GM23338 (cell line): ENCODE results near the gene UBE2E2. TPM values are rescaled to one million over a fixed set of nuclear protein-coding genes. Genes with fewer than 3 reads are reported as not detected.

ENCODE experiments used
- ATAC-seq: fragments of 200-7000 bp; cut with Tn5 transposase; 3 replicates; pipeline ENCODE4 v1.9.1; 2020
- DNase-seq: peaks from one replicate; pipeline ENCODE4 v3.0.0-alpha.2; 2015; ENCODE audit warnings: low spot score
- H2AFZ ChIP-seq: fragments of 200-600 bp; sonication (generic); 2 replicates; pipeline ENCODE4 v1.8.0; 2016; ENCODE audit warnings: antibody characterized with exemption, mild to moderate bottlenecking, moderate library complexity
- H3F3A ChIP-seq: fragments of 200-600 bp; sonication (generic); replicated peaks from 2 replicates; pipeline ENCODE4 v1.8.0; 2017; ENCODE audit warnings: antibody characterized with exemption, mixed run types, low read depth
- H3K27ac ChIP-seq: fragments of 200-600 bp; sonication (generic); 2 replicates; pipeline ENCODE4 v1.6.1; 2016; ENCODE audit warnings: low read depth
- H3K27me3 ChIP-seq: fragments of 200-600 bp; sonication (generic); 2 replicates; pipeline ENCODE4 v1.8.0; 2016; ENCODE audit warnings: mild to moderate bottlenecking, mixed run types, moderate library complexity; ENCODE audit not compliant: insufficient read depth
- H3K36me3 ChIP-seq: fragments of 200-600 bp; sonication (generic); 2 replicates; pipeline ENCODE4 v1.8.0; 2016; ENCODE audit warnings: mild to moderate bottlenecking; ENCODE audit not compliant: insufficient read depth
- H3K4me1 ChIP-seq: fragments of 200-600 bp; sonication (generic); 2 replicates; pipeline ENCODE4 v1.8.0; 2016; ENCODE audit warnings: mild to moderate bottlenecking, moderate library complexity; ENCODE audit not compliant: insufficient read depth
- H3K4me2 ChIP-seq: fragments of 200-600 bp; sonication (generic); 2 replicates; pipeline ENCODE4 v1.7.1; 2017; ENCODE audit warnings: mixed run types
- H3K4me3 ChIP-seq: fragments of 200-600 bp; sonication (generic); 2 replicates; pipeline ENCODE4 v1.6.1; 2016; ENCODE audit warnings: mixed run types
- H3K79me2 ChIP-seq: fragments of 200-600 bp; sonication (generic); replicated peaks from 2 replicates; pipeline ENCODE4 v1.8.0; 2017; ENCODE audit warnings: mild to moderate bottlenecking; ENCODE audit not compliant: insufficient read depth
- H3K9me2 ChIP-seq: fragments of 200-600 bp; sonication (generic); 2 replicates; pipeline ENCODE4 v1.8.0; 2017; ENCODE audit not compliant: insufficient read depth
- H4K20me1 ChIP-seq: fragments of 200-600 bp; sonication (generic); replicated peaks from 2 replicates; pipeline ENCODE4 v1.8.0; 2017; ENCODE audit warnings: mild to moderate bottlenecking; ENCODE audit not compliant: insufficient read depth
- H3K27ac Mint-ChIP-seq: 2 replicates; pipeline ENCODE4 v1.8.0; 2020; ENCODE audit warnings: inconsistent platforms, mild to moderate bottlenecking, moderate library complexity, mixed read lengths
- H3K27me3 Mint-ChIP-seq: 3 replicates; pipeline ENCODE4 v1.8.0; 2022; ENCODE audit warnings: low read depth, mild to moderate bottlenecking, moderate library complexity, mixed read lengths, inconsistent platforms; ENCODE audit not compliant: insufficient read depth, poor library complexity
- H3K36me3 Mint-ChIP-seq: 3 replicates; pipeline ENCODE4 v1.8.0; 2021; ENCODE audit warnings: low read depth, mild to moderate bottlenecking, inconsistent platforms, moderate library complexity, mixed read lengths
- H3K4me1 Mint-ChIP-seq: 3 replicates; pipeline ENCODE4 v1.8.0; 2020; ENCODE audit warnings: mild to moderate bottlenecking, inconsistent platforms, mixed read lengths
- H3K4me3 Mint-ChIP-seq: 3 replicates; pipeline ENCODE4 v1.8.0; 2021; ENCODE audit warnings: moderate library complexity, mild to moderate bottlenecking, inconsistent platforms, mixed read lengths
- H3K9me3 Mint-ChIP-seq: 3 replicates; pipeline ENCODE4 v1.8.0; 2020; ENCODE audit warnings: moderate library complexity, mild to moderate bottlenecking, inconsistent platforms, mixed read lengths
- CREB1 ChIP-seq: fragments of 250-450 bp; sonication (Bioruptor Pico); IDR thresholded peaks from 2 replicates; pipeline ENCODE4 v1.5.0; 2020; ENCODE audit warnings: low read depth, mild to moderate bottlenecking, moderate library complexity
- CTCF ChIP-seq, 2 experiments: fragments of 200-600 bp in 1 of 2; sonication (generic) in 1 of 2; conservative IDR thresholded peaks; 2 replicates each; pipeline versions ENCODE4 v1.5.1 to v1.6.1; 2016 to 2017; ENCODE audit warnings: antibody characterized with exemption in 2 of 2, low read depth in 2 of 2, mild to moderate bottlenecking in 2 of 2, moderate library complexity in 1 of 2
- ETS1 ChIP-seq: IDR thresholded peaks from 2 replicates; pipeline ENCODE4 v1.6.1; 2016; ENCODE audit warnings: antibody characterized with exemption
- EZH2 ChIP-seq: fragments of 200-600 bp; sonication (generic); IDR thresholded peaks from one replicate; pipeline ENCODE4 v1.8.0; 2017; ENCODE audit warnings: antibody characterized with exemption, mild to moderate bottlenecking, low read depth; ENCODE audit not compliant: unreplicated experiment
- JUNB ChIP-seq: IDR thresholded peaks from one replicate; pipeline ENCODE4 v1.6.1; 2016; ENCODE audit warnings: antibody characterized with exemption; ENCODE audit not compliant: unreplicated experiment
- POLR2AphosphoS5 ChIP-seq: IDR thresholded peaks from 2 replicates; pipeline ENCODE4 v1.6.1; 2016; ENCODE audit warnings: antibody characterized with exemption, low read depth
- REST ChIP-seq: IDR thresholded peaks from one replicate; pipeline ENCODE4 v1.6.1; 2018; ENCODE audit warnings: antibody characterized with exemption; ENCODE audit not compliant: unreplicated experiment
- STAT1 ChIP-seq: IDR thresholded peaks from one replicate; pipeline ENCODE4 v1.6.1; 2016; ENCODE audit warnings: antibody characterized with exemption; ENCODE audit not compliant: unreplicated experiment
- ZNF114 ChIP-seq: fragments of 250-450 bp; sonication (Bioruptor Pico); IDR thresholded peaks from 2 replicates; pipeline ENCODE4 v1.5.0; 2020; ENCODE audit warnings: mild to moderate bottlenecking, moderate library complexity
- ZNF331 ChIP-seq: fragments of 250-450 bp; sonication (Bioruptor Pico); IDR thresholded peaks from 2 replicates; pipeline ENCODE4 v1.5.0; 2020; ENCODE audit warnings: low read depth, mild to moderate bottlenecking, moderate library complexity
- polyA plus RNA-seq: library from polyadenylated mRNA; unstranded; fragments of >200 nt; fragmentation: Nextera tagmentation; extraction: Ambion mirVana; gene quantifications from 2 replicates; pipeline ENCODE4 v1.2.1, GENCODE V29; 2016
- total RNA-seq: library from RNA; depleted of rRNA; stranded (reverse); fragments of >200 nt; shearing (Covaris generic); gene quantifications from 2 replicates; pipeline ENCODE4 v1.2.3, GENCODE V29; 2014

UBE2E2 gene
- total and polyA plus RNA-seq, 2 experiments from 2014 or later, result 86.9 to 169 TPM

GRCh38 chr3:23548706-23549105, 345.6 kb downstream of the UBE2E2 start:
- no peaks in the 10 kb centered on the region for H3K79me2 ChIP-seq
- no peaks in the 10 kb centered on the region for H3K9me2 ChIP-seq
- H3K36me3 ChIP-seq, result no peaks in the 10 kb centered on the region
- no peaks in the 10 kb centered on the region for H4K20me1 ChIP-seq
- H3K27me3 ChIP-seq, result no peaks in the 10 kb centered on the region
- H3K4me2 ChIP-seq, result no peak overlapping the region
- Mint-ChIP-seq H3K27ac (no peak overlapping the region), H3K27me3 (peaks cover 2% of the 10 kb centered on the region), H3K4me3 (no peak overlapping the region), H3K4me1 (peaks cover 9% of the 10 kb centered on the region), H3K9me3 (no peaks in the 10 kb centered on the region), H3K36me3 (no peaks in the 10 kb centered on the region)
- peaks cover 8% of the 10 kb centered on the region for H3K4me1 ChIP-seq
- DNase-seq, result no peak
- H3F3A ChIP-seq, result no peaks in the 10 kb centered on the region
- H3K4me3 ChIP-seq, result no peak overlapping the region
- no peak overlapping the region for H3K27ac ChIP-seq
- TF ChIP-seq CTCF (conservative IDR thresholded peaks at IDR 0.05; ENCODE audit: low read depth in 2 of 2), result no peak
- TF ChIP-seq POLR2AphosphoS5, result no peak
- no peak for TF ChIP-seq ZNF331
- no peak for TF ChIP-seq STAT1
- TF ChIP-seq REST, result no peak
- TF ChIP-seq ZNF114 (CRISPR knock-in tag), result no peak
- no peak for TF ChIP-seq ETS1
- no peak overlapping the region for H2AFZ ChIP-seq
- no peak for ATAC-seq

GRCh38 chr3:23549148-23549910, 346.2 kb downstream of the UBE2E2 start:
- Mint-ChIP-seq H3K4me1 (peaks cover 2% of the 10 kb centered on the region), H3K27me3 (peaks cover 2% of the 10 kb centered on the region), H3K9me3 (no peaks in the 10 kb centered on the region), H3K27ac (no peak overlapping the region; the same call in 1 of the 2 replicates), H3K4me3 (no peak overlapping the region), H3K36me3 (no peaks in the 10 kb centered on the region)
- Histone ChIP-seq H3K27me3 (no peaks in the 10 kb centered on the region), H3K36me3 (no peaks in the 10 kb centered on the region), H3K27ac (no peak overlapping the region), H3K4me1 (peaks cover 2% of the 10 kb centered on the region), H4K20me1 (no peaks in the 10 kb centered on the region), H2AFZ (no peak overlapping the region), H3K4me3 (no peak overlapping the region), H3K9me2 (no peaks in the 10 kb centered on the region), H3F3A (no peaks in the 10 kb centered on the region), H3K4me2 (no peak overlapping the region), H3K79me2 (no peaks in the 10 kb centered on the region)
- no peak for ATAC-seq
- DNase-seq, result no peak
- TF ChIP-seq CREB1 (CRISPR knock-in tag) (no peak), ETS1 (no peak), ZNF331 (no peak), POLR2AphosphoS5 (no peak), REST (no peak), EZH2 (no peak), JUNB (no peak), ZNF114 (CRISPR knock-in tag) (no peak), STAT1 (no peak)
